ENCODE results near the gene SHANK3. TPM values are rescaled to one million over a fixed set of nuclear protein-coding genes. Genes with fewer than 3 reads are reported as not detected.
A peak's percentile ranks its signal among the peaks of the same experiment; 100 is the strongest.

Gene SHANK3
- total and polyA plus RNA-seq, 2 donors (not counting 1 experiment from before 2014, with no cell fraction given): not detected

GRCh38 chr22:50674606-50675552 lies 2.3 kb downstream of the SHANK3 start:
- H3K36me3 ChIP-seq (replicated peaks in 1 of 2; ENCODE audit: control extremely low read depth in 1 of 2, control insufficient read depth in 1 of 2, extremely low read depth in 1 of 2, insufficient read depth in 2 of 2, low read length in 1 of 2): no peaks in the 10 kb centered on the region
- WGBS (ENCODE audit: insufficient coverage): 8% methylated on average over 92 of the region's 105 CpGs
- ChIA-PET POLR2A (no interaction called here), CTCF (no interaction called here)
- H3K27me3 ChIP-seq (replicated peaks in 1 of 4; ENCODE audit: control extremely low read depth in 1 of 4, control insufficient read depth in 3 of 4, insufficient read depth in 4 of 4, low read length in 3 of 4): peaks cover 0 to 51% (median 28%) of the 10 kb centered on the region in 4 experiments
- intact Hi-C loops (cut with micrococcal nuclease): no loop called here
- Mint-ChIP-seq H3K9me3 (ENCODE audit: insufficient read depth) (no peaks in the 10 kb centered on the region), H3K27ac (no peak overlapping the region), H3K4me3 (peak overlapping the region; percentile 82), H3K27me3 (peaks cover 41% of the 10 kb centered on the region), H3K4me1 (peaks cover 17% of the 10 kb centered on the region)
- TF ChIP-seq, protein P1, sequence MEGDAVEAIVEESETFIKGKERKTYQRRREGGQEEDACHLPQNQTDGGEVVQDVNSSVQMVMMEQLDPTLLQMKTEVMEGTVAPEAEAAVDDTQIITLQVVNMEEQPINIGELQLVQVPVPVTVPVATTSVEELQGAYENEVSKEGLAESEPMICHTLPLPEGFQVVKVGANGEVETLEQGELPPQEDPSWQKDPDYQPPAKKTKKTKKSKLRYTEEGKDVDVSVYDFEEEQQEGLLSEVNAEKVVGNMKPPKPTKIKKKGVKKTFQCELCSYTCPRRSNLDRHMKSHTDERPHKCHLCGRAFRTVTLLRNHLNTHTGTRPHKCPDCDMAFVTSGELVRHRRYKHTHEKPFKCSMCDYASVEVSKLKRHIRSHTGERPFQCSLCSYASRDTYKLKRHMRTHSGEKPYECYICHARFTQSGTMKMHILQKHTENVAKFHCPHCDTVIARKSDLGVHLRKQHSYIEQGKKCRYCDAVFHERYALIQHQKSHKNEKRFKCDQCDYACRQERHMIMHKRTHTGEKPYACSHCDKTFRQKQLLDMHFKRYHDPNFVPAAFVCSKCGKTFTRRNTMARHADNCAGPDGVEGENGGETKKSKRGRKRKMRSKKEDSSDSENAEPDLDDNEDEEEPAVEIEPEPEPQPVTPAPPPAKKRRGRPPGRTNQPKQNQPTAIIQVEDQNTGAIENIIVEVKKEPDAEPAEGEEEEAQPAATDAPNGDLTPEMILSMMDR (IDR thresholded peaks at IDR 0.05): no peak
- TF ChIP-seq EZH2 (IDR thresholded peaks at IDR 0.05; ENCODE audit: borderline replicate concordance, insufficient read depth, low read depth, low read length, poor library complexity, severe bottlenecking): no peak
- no peak overlapping the region for H3K27ac ChIP-seq (ENCODE audit: low read length in 2 of 2)
- H4K20me1 ChIP-seq (ENCODE audit: control insufficient read depth, insufficient read depth, low read length, poor library complexity, severe bottlenecking): no peaks in the 10 kb centered on the region
- H3K9me3 ChIP-seq (ENCODE audit: control extremely low read depth in 1 of 3, control insufficient read depth in 2 of 3, insufficient read depth in 1 of 3, low read length in 2 of 3): peaks cover 0 to 29% (median 0%) of the 10 kb centered on the region in 3 donors
- H3K9ac ChIP-seq (ENCODE audit: low read length): peak overlapping the region; percentile 43
- peaks cover 20 to 25% of the 10 kb centered on the region in 2 donors for H3K4me1 ChIP-seq (ENCODE audit: control insufficient read depth in 2 of 2, insufficient read depth in 2 of 2, low read length in 2 of 2)
- H3K4me2 ChIP-seq (replicated peaks; ENCODE audit: low read depth, low read length, poor library complexity, severe bottlenecking): peak overlapping the region; percentile 79
- H3K79me2 ChIP-seq (ENCODE audit: control insufficient read depth, insufficient read depth, low read length): no peaks in the 10 kb centered on the region
- peak; percentile 39 for DNase-seq
- H2AFZ ChIP-seq (ENCODE audit: insufficient read depth, low read depth, low read length, poor library complexity, severe bottlenecking): peak overlapping the region; percentile 64
- peak; percentile 29 for ATAC-seq (ENCODE audit: low read depth)
- H3K4me3 ChIP-seq (ENCODE audit: control extremely low read depth in 1 of 5, extremely low read depth in 1 of 5, insufficient read depth in 1 of 5, low read depth in 2 of 5, low read length in 4 of 5): peak overlapping the region in 2 of 5 experiments; percentile 25 to 28
